Erythroblast (primary cell): ENCODE results near the gene DYNC1I1.

Experiments used
- GATA1 ChIP-seq: IDR thresholded peaks from 2 replicates; pipeline ENCODE4 v1.6.1; 2011; ENCODE audit warnings: low read depth, mild to moderate bottlenecking, control low read depth, low read length, moderate library complexity
- POLR2A ChIP-seq: IDR thresholded peaks from 2 replicates; pipeline ENCODE4 v1.6.1; 2011; ENCODE audit warnings: mild to moderate bottlenecking, low read length

DNA sequence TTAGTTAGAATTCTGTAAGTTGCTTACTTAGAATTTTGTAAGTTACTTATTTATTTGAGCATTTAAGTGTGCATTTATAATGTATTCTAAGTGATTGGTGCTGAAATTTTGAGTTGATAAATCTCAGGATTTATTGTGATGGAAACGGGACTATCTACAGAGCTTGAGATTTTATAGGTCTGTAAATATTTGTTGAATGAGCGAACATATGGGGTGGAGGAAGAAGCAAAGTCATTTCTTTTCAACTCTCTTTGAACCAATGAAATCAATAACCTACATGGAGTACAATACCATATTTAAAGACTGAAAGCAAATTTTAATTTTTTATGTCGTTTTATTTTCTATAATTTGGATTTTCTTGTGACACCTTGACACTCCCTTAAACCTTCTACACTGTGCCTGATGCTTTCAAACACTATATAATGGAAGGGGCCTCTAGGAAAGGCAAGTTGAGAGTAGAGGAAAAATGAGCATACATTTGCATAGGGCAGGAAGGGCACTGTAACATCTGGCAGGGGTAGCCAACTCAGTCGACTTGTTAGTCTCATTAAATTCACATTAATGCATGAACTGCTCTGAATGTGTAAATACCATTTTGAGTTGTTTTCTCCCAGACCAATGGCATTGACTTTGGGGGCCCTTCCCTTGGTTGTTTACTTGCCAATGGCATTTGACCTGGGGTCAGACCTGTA lies 204.2 kb downstream of the DYNC1I1 start:
- TF ChIP-seq POLR2A = no peak
- TF ChIP-seq GATA1 = no peak
